Mucosa of descending colon (tissue), 3 donors: Measurements from ENCODE around the gene IL6. TPM values are rescaled to one million over a fixed set of nuclear protein-coding genes. Genes with fewer than 3 reads are reported as not detected.

ENCODE experiments used
- ATAC-seq: fragments of 200-7000 bp; cut with Tn5 transposase; one replicate; pipeline ENCODE4 v1.9.1; 2020; ENCODE audit warnings: mild to moderate bottlenecking, moderate library complexity
- DNase-seq, 3 donors: peaks; one replicate each; pipeline ENCODE4 v3.0.0-alpha.2; 2020
- H3K36me3 ChIP-seq: fragments of 200-600 bp; one replicate; pipeline ENCODE4 v1.8.0; 2021; ENCODE audit warnings: low read depth, mild to moderate bottlenecking
- H3K4me1 ChIP-seq: fragments of 200-600 bp; one replicate; pipeline ENCODE4 v1.8.0; 2021; ENCODE audit warnings: low read depth, mild to moderate bottlenecking
- H3K4me3 ChIP-seq: fragments of 200-600 bp; one replicate; pipeline ENCODE4 v1.8.0; 2021; ENCODE audit warnings: mild to moderate bottlenecking
- H3K9me3 ChIP-seq: fragments of 200-600 bp; one replicate; pipeline ENCODE4 v1.8.0; 2021; ENCODE audit warnings: mild to moderate bottlenecking
- CTCF ChIP-seq: fragments of 200-600 bp; IDR thresholded peaks from one replicate; pipeline ENCODE4 v1.8.0; 2022; ENCODE audit warnings: antibody characterized with exemption, mild to moderate bottlenecking
- intact Hi-C, 2 donors: fragments of 100-400 bp; cut with DNase I in 1 of 2; cut with micrococcal nuclease in 1 of 2; formaldehyde crosslinking; loops; one replicate each; pipeline versions ENCODE4 v1.11.0 to v1.11.1; 2022; cut with DNase I, micrococcal nuclease
- total RNA-seq, 3 donors: library from RNA; stranded (reverse); fragmentation: NEBNext Ultra II Directional in 2 of 3; extraction: Animal tissue kit (Norgen Biotek cat#: 25700) in 2 of 3; gene quantifications; one replicate each; pipeline versions ENCODE4 v1.2.1 to v1.2.4, GENCODE V29; 2021 to 2023
- donor health status: DM: no; HTN: no; CAD: no; lungs with moderate emphysema.
- donor health status: DM: no; HTN: no; CAD: no.
- donor health status: DM: no; HTN: yes; CAD: no.

IL6 gene
- total RNA-seq, 3 donors from 2014 or later: 0.53 to 2.2 TPM; not detected in 1

- no peaks in the 10 kb centered on the region for H3K9me3 ChIP-seq
- H3K36me3 ChIP-seq: no peaks in the 10 kb centered on the region
- no peak for TF ChIP-seq CTCF
- ATAC-seq (no peak), DNase-seq (no peak)
- H3K4me1 ChIP-seq: peaks cover 3% of the 10 kb centered on the region
- intact Hi-C loops: loop anchor here in 1 of 2 donors (5.0 kb wide), 1 partner anchor 167 kb away; no protein-coding TSS in a partner anchor
- H3K4me3 ChIP-seq: no peak overlapping the region
Measured at GRCh38 chr7:22729180-22729825, 2.3 kb downstream of the IL6 start.

GRCh38 chr7:22730066-22730710 is 3.2 kb downstream of the IL6 start:
- ATAC-seq (no peak), DNase-seq (no peak)
- intact Hi-C loops: loop anchor here in 1 of 2 donors (10.0 kb wide), 1 partner anchor 325 kb away; no protein-coding TSS in a partner anchor
- H3K4me1 ChIP-seq: peaks cover 3% of the 10 kb centered on the region
- H3K9me3 ChIP-seq: no peaks in the 10 kb centered on the region
- no peaks in the 10 kb centered on the region for H3K36me3 ChIP-seq
- H3K4me3 ChIP-seq: no peak overlapping the region
- TF ChIP-seq CTCF: no peak

GRCh38 chr7:22730921-22731654 is 4.1 kb downstream of the IL6 start:
- DNase-seq (no peak), ATAC-seq (no peak)
- Histone ChIP-seq H3K9me3 (no peaks in the 10 kb centered on the region), H3K4me3 (no peak overlapping the region), H3K36me3 (no peaks in the 10 kb centered on the region), H3K4me1 (peaks cover 2% of the 10 kb centered on the region)
- no peak for TF ChIP-seq CTCF
- intact Hi-C loops: loop anchor here in 1 of 2 donors (10.0 kb wide), 1 partner anchor 324 kb away; no protein-coding TSS in a partner anchor

GRCh38 chr7:22731766-22732165 is 4.8 kb downstream of the IL6 start:
- H3K9me3 ChIP-seq: no peaks in the 10 kb centered on the region
- intact Hi-C loops: loop anchor here in 1 of 2 donors (10.0 kb wide), 1 partner anchor 323 kb away; no protein-coding TSS in a partner anchor
- DNase-seq (no peak), ATAC-seq (no peak)
- no peaks in the 10 kb centered on the region for H3K4me1 ChIP-seq
- H3K4me3 ChIP-seq: no peak overlapping the region
- TF ChIP-seq CTCF: no peak
- H3K36me3 ChIP-seq: no peaks in the 10 kb centered on the region

GRCh38 chr7:22732556-22733126 is 5.6 kb downstream of the IL6 start:
- no peak for DNase-seq
- Histone ChIP-seq H3K9me3 (no peaks in the 10 kb centered on the region), H3K36me3 (no peaks in the 10 kb centered on the region), H3K4me1 (no peaks in the 10 kb centered on the region), H3K4me3 (no peak overlapping the region)
- ATAC-seq: no peak
- intact Hi-C loops: loop anchor here in 1 of 2 donors (10.0 kb wide), 1 partner anchor 322 kb away; no protein-coding TSS in a partner anchor
- no peak for TF ChIP-seq CTCF
